HG03442 (cell line): Measurements from ENCODE around the gene ADIPOR1.
A peak's percentile ranks its signal among the peaks of the same experiment; 100 is the strongest.
"Not testable (repeated sequence)": the region's sequence is repeated elsewhere in the genome, so short reads cannot be mapped to it uniquely, and the experiment has no call there.

Experiments used
- ATAC-seq: cut with Tn5 transposase; IDR thresholded peaks from one replicate; pipeline ENCODE4 v1.9.1; 2021; ENCODE audit warnings: mild to moderate bottlenecking, moderate library complexity; ENCODE audit not compliant: unreplicated experiment

Gene ADIPOR1

DNA sequence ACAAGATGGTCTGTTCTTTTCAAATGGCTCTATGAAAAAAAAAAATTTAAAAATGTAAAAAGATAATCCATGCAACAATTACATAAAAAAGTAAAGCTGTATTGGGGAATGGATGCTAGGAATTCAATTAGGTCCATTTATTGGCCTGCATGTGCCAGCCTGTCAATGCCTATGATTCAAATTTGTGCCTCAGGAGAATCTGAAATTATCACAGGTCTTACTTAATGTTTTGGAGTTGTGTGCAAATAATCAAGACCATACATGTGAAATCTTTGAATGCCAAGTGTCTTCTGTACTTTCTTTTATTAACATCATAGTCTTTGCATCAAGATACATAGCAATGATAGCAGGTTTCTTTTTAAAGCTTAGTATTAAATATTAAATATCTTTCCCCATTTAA, 17.6 kb downstream of the ADIPOR1 start:
- ATAC-seq: no peak

DNA sequence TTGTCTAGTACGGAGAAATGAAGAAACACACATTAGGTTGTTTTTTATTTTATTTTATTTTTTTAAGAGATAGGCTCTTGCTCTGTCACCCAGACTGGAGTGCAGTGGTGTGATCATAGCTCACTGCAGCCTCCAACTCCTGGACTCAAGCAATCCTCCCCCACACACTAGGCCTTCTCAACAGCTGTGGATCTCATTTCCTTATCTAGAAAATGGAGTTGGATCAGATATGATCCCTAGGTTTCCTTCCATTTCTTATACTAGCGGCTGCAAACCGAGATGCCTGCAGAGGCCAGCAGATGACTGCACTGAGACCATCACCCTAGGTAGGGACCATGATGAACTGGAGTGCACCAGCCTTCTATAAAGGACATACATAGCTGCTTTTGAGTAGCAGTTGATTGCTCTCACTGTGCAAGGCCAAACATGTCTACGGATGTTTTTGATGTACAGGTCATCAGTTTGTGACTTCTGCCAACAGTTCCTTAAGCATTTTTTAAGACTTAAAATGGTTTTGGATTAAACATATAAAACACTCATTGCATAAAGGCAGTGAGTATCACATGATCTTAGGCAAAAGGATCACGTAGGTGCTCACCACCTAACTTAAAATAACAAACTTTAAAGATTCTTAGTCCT, 19.7 kb downstream of the ADIPOR1 start:
- no peak for ATAC-seq

DNA sequence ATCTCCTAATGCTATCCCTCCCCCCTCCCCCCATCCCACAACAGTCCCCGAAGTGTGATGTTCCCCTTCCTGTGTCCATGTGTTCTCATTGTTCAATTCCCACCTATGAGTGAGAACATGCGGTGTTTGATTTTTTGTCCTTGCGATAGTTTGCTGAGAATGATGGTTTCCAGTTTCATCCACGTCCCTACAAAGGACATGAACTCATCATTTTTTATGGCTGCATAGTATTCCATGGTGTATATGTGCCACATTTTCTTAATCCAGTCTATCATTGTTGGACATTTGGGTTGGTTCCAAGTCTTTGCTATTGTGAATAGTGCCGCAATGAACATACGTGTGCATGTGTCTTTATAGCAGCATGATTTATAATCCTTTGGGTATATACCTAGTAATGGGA, 21.7 kb downstream of the ADIPOR1 start:
- not testable (repeated sequence) for ATAC-seq

DNA sequence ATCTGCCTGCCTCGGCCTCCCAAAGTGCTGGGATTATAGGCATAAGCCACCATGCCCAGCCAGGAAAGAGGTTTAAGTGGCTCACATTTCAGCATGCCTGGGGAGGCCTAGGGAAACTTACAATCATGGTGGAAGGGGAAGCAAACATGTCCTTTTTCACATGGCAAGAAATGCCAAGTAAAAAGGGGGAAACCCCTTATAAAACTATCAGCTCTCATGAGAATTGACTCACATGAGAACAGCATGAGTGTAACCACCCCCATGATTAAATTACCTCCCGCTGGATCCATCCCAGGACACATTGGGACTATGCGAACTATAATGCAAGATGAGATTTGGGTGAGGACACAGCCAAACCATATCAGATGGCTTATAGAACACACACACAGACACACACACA, 22.3 kb downstream of the ADIPOR1 start:
- ATAC-seq: no peak

DNA sequence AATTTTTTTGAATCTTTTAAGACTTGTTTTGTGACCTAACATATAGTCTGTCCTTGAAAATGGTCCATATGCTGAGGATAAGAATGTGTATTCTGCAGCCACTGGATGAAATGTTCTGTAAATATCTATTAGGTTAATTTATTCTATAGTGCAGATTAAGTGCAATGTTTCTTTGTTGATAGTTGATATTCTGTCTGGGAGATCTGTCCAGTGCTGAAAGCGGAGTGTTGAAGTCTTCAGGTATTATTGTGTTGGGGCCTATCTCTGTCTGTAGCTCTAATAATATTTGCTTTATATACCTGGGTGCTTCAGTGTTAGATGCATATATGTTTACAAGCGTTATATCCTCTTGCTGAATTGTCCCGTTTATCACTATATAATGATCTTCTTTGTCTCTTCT, 23.4 kb downstream of the ADIPOR1 start:
- no peak for ATAC-seq

DNA sequence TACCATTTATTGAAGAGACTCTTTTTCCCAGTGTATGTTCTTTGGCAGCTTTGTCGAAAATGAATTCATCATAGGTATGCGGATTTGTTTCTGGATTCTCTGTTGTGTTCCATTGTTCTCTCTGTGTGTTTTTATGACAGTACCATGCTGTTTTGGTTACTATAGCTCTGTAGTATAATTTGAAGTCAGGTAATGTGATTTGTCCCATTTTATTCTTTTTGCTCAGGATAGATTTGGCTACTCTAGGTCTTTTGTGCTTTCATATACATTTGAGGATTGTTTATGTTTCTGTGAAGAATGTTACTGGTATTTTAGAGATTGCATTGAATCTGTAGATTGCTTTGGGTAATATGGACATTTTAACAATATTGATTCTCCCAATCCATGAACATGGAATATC, 25.6 kb downstream of the ADIPOR1 start:
- no peak for ATAC-seq

DNA sequence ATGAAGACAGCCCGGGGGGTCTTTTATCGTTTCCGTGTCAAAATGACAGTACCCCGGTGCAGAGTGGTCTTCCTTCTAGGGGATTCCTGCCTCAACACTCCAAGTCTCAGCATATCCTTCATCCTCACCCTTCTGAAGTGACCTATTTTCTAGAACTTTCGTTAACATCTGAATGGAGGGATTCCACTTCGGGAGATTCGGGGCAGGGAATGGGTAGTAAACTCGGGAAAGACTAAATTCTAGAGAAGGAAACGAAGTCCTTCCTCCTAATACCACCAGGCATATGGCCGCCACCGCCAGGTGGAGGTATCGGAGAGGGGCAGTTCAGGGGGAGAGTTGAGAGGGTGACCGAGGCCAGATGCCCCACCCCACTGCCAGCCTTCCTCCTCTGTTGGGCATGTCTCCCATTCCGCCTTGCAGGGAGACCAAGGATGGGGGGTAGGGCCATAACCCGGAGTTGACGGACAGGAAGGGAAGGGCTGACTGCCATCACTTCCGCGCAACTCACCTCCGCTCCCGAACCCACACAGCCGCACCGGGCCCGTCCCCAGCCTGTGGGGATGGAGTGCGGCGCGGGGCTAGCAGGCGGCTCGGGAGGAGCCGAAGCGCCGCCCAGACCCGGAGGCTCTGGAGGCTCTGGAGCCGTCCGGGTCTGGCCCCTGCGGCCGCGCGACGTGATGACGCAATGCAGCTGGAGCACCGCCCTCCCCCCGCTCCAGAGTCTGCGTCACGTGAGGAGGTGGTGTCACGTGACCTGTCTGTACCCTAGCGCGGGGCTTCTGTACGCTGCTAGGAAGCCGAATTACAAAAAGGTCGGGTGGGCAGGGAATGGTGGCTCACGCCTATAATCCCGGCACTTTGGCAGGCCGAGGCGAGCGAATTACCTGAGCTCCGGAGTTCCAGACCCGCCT, 31.3 kb downstream of the ADIPOR1 start, which contains the start of gene KLHL12:
Gene KLHL12 (minus strand): TSS at position 654 of the 911 bp plus-strand sequence. CDS start 2,072 bp downstream, outside the sequence.
- peak; percentile 87 for ATAC-seq

DNA sequence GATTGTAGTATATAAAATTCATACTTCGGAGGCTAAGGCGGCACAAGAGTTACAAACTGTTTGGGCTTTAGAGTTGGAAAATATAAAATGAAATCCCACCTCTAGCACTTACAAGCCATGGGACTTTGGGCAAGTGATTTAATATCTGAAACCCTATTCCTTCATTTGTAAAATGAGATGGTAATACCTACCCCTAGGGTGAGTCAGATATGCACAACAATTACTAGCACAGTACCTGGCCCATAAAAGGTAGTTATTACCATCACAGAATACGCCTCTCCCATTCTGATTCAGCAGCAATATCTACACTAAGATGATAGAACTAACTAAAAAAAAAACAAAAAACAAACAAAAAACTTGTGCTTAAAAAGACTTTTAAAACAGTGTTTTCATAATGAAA, 34.6 kb downstream of the ADIPOR1 start:
- no peak for ATAC-seq

DNA sequence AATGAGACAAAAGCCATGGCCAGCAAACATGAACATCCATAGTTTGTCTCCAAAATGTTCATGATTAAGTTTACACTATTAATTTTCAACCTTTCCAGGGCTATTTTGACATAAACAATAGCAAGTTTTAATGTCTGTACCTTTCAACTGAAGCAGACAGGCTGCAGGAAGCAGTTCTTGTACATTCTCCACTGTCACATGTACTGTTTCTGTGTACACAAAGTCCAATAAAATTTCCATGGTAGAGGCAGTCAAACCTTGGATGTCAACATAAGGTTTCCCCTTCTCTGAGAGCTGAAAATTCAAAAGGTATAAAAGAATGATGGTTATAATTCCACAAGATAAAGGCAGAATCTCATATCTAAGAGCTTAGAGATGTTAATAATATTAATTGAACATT, 38.5 kb downstream of the ADIPOR1 start:
- no peak for ATAC-seq

DNA sequence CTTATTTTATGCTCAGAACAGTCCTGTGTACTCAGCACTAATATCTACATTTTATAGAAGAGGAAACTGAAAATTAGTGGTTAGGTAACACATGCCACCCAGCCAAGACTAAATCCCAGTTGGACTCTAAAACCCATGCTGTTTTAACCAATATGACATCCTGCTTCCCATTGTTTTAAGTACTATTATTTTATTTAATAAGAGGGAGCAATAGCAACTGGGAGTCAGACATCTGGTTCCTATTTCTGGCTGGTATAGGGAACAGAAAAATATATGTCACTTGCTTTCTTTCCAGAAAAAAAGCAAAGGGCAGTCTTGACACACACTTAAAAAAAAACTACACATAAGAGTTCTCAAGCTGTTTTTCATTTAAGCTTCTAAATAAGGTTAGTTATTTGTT, 43.0 kb downstream of the ADIPOR1 start:
- ATAC-seq: no peak

DNA sequence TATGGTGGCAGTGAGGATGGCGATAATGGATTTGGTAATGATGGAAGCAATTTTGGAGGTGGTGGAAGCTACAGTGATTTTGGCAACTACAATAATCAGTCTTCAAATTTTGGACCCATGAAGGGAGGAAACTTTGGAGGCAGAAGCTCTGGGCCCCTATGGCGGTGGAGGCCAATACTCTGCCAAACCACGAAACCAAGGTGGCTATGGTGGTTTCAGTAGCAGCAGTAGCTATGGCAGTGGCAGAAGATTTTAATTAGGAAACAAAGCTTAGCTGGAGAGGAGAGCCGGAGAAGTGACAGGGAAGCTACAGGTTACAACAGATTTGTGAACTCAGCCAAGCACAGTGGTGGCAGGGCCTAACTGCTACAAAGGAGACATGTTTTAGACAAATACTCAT, 45.6 kb downstream of the ADIPOR1 start:
- not testable (repeated sequence) for ATAC-seq

DNA sequence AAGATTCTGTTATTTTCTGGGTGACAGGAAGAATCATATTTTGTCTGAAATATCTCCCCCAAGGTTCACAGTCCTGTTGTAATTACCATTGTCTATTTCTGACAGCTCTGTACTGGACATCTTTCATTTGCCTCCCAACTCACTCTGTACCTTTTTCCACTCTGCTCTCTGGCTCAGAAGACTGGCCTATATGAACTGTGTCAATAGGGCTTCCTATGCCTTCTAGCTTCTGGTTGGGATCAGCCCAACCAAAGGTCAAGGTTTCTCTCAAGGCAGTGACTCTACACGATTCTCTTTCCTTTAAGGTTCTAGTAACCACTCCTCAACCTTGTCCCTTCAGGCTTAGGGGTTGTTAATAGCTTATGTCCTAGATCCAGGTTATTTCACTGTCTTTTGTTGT, 48.6 kb downstream of the ADIPOR1 start:
- ATAC-seq: no peak

DNA sequence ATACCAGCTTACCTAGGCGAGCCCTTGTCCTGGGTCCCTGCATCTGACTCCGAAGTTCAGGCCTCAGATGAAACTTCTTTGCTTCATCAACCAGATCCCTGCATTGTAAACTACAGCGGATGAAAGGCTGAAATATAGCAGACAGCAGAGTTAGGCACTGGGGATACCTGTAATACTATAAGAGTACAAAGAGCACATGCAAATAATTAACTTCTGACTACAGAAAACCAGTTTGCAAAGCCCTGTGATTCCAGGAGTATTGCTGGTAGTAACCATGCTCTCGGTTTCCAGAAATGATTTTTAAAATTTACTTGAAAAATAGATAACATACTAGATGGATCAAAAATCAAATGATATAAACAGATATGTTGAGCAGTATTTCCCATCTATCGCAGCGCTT, 49.1 kb downstream of the ADIPOR1 start:
- ATAC-seq: no peak

DNA sequence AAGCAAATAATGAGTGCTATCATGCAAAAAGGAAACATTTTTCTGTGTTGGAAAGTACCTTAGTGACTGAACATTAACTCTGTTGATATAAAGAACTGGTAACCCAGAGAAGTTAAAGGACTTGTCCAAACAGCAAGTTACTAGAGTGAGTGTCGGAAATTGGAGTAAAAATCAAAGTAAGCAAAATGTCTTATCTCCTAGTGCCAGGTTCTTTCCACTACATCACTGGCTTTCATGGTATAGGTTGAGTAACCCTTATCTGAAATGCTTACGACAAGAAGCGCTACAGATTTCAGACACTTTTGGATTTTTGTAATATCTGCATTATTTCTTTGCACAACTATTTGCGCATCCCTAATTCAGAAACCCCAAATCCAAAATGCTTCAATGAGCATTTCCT, 52.8 kb downstream of the ADIPOR1 start:
- ATAC-seq: no peak

DNA sequence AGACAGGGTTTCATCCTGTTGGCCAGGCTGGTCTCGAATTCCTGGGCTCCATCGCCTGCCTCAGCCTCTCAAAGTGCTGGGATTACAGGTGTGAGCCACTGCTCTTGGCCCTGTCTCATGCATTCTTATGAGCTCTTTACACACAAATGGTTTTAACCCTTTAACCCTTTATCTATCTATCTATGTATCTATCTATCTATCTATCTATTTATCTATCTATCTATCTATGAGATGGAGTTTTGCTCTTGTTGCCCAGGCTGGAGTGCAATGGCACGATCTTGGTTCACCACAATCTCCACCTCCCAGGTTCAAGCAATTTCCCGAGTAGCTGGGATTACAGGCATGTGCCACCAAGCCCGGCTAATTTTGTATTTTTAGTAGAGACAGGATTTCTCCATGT, 54.3 kb downstream of the ADIPOR1 start:
- ATAC-seq: not testable (repeated sequence)

DNA sequence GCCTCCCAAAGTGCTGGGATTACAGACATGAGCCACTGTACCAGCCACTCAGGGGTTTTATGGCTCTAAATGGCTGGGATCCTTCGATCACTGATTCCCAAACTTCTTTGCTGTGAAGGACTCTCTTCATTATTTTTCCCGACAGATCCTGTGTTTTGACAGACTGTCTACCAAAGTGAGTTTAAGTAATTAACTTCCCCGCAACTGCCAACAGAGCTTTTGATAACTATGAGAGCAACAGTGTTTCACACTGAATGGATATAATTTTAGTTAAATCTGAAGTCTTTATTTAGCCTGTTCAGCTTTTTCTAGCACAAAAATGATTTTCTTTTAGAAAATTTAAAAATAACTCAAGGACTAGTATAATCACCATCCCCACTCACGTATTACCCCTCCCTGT, 56.6 kb downstream of the ADIPOR1 start:
- ATAC-seq: no peak

DNA sequence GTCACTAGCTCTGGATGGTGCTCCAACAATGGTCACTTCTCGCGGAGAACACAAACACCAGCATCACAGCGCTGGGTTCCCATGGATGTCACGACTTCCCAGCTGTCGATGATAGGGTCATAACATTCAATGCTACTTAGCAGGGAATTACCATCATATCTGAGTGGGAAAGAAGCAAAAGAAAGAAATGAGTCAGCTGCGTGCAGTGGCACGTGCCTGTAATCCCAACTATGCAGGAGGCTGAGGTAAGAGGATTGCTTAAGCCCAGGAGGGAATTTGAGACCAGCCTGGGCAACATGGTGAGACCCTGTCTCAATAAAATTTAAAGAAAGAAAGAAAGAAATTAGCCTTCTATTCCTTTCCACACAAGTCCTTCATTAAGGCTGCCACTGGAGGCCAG, 65.6 kb downstream of the ADIPOR1 start:
- no peak for ATAC-seq
